ENCODE measurements around the gene NCF4.

The NCF4 gene

GRCh38 chr22:36863979-36864378 lies 3.2 kb downstream of the NCF4 start:
- DNase-seq (ENCODE audit: low read depth in 3 of 3, low spot score in 1 of 3): no peak

- no peak for DNase-seq (ENCODE audit: low read depth in 3 of 3, low spot score in 1 of 3)
Observed at GRCh38 chr22:36864454-36865215, 3.8 kb downstream of the NCF4 start.

- DNase-seq (ENCODE audit: low read depth in 3 of 3, low spot score in 1 of 3): no peak
Observed at GRCh38 chr22:36865346-36865745, 4.5 kb downstream of the NCF4 start.

GRCh38 chr22:36867695-36868094 lies 6.9 kb downstream of the NCF4 start:
- DNase-seq (ENCODE audit: low read depth in 3 of 3, low spot score in 1 of 3): no peak

GRCh38 chr22:36868546-36869181 lies 7.9 kb downstream of the NCF4 start:
- no peak for DNase-seq (ENCODE audit: low read depth in 3 of 3, low spot score in 1 of 3)

GRCh38 chr22:36870250-36870649 lies 9.4 kb downstream of the NCF4 start:
- DNase-seq (ENCODE audit: low read depth in 3 of 3, low spot score in 1 of 3): no peak

- no peak for DNase-seq (ENCODE audit: low read depth in 3 of 3, low spot score in 1 of 3)
Observed at GRCh38 chr22:36871669-36872081, 10.9 kb downstream of the NCF4 start.

GRCh38 chr22:36872084-36872483 lies 11.3 kb downstream of the NCF4 start:
- no peak for DNase-seq (ENCODE audit: low read depth in 3 of 3, low spot score in 1 of 3)

- no peak for DNase-seq (ENCODE audit: low read depth in 3 of 3, low spot score in 1 of 3)
Observed at GRCh38 chr22:36872866-36873498, 12.2 kb downstream of the NCF4 start.

GRCh38 chr22:36873614-36874308 lies 13.0 kb downstream of the NCF4 start:
- DNase-seq (ENCODE audit: low read depth in 3 of 3, low spot score in 1 of 3): no peak

GRCh38 chr22:36874309-36874696 lies 13.5 kb downstream of the NCF4 start:
- DNase-seq (ENCODE audit: low read depth in 3 of 3, low spot score in 1 of 3): no peak

GRCh38 chr22:36874736-36875135 lies 13.9 kb downstream of the NCF4 start:
- no peak for DNase-seq (ENCODE audit: low read depth in 3 of 3, low spot score in 1 of 3)

- no peak for DNase-seq (ENCODE audit: low read depth in 3 of 3, low spot score in 1 of 3)
Observed at GRCh38 chr22:36875741-36876140, 14.9 kb downstream of the NCF4 start.

GRCh38 chr22:36879775-36880174 lies 19.0 kb downstream of the NCF4 start:
- DNase-seq (ENCODE audit: low read depth in 3 of 3, low spot score in 1 of 3): no peak

- DNase-seq (ENCODE audit: low read depth in 3 of 3, low spot score in 1 of 3): no peak
Observed at GRCh38 chr22:36881504-36882245, 20.9 kb downstream of the NCF4 start.

GRCh38 chr22:36884349-36885158 lies 23.7 kb downstream of the NCF4 start:
- no peak for DNase-seq (ENCODE audit: low read depth in 3 of 3, low spot score in 1 of 3)

GRCh38 chr22:36885474-36885873 lies 24.7 kb downstream of the NCF4 start:
- DNase-seq (ENCODE audit: low read depth in 3 of 3, low spot score in 1 of 3): no peak

GRCh38 chr22:36886016-36886415 lies 25.2 kb downstream of the NCF4 start:
- DNase-seq (ENCODE audit: low read depth in 3 of 3, low spot score in 1 of 3): no peak

- no peak for DNase-seq (ENCODE audit: low read depth in 3 of 3, low spot score in 1 of 3)
Observed at GRCh38 chr22:36887162-36887561, 26.4 kb downstream of the NCF4 start.

GRCh38 chr22:36891646-36892045 lies 30.8 kb downstream of the NCF4 start:
- DNase-seq (ENCODE audit: low read depth in 3 of 3, low spot score in 1 of 3): no peak

Measured in stimulated activated CD4-positive, alpha-beta T cell treated with anti-CD3 and anti-CD28 coated beads, TNF-alpha, amount 100 ng/mL, for 1 hour (primary cell).